Karpas-422 (cell line): Measurements from ENCODE around the gene KCNJ14. TPM values are rescaled to one million over a fixed set of nuclear protein-coding genes. Genes with fewer than 3 reads are reported as not detected.

ENCODE experiments used
- DNase-seq: peaks from one replicate; pipeline ENCODE4 v3.0.0-alpha.2; 2015
- H2AFZ ChIP-seq: fragments of 200-600 bp; sonication (generic); 2 replicates; pipeline ENCODE4 v1.6.1; 2014; ENCODE audit warnings: antibody characterized with exemption, low read length, mixed read lengths
- H3K27ac ChIP-seq: fragments of 200-600 bp; sonication (generic); 2 replicates; pipeline ENCODE4 v1.5.1; 2014; ENCODE audit warnings: mild to moderate bottlenecking, low read length, moderate library complexity
- H3K27me3 ChIP-seq: fragments of 200-600 bp; sonication (generic); 2 replicates; pipeline ENCODE4 v1.6.1; 2014; ENCODE audit warnings: low read length, mixed read lengths
- H3K36me3 ChIP-seq: fragments of 200-600 bp; sonication (generic); 2 replicates; pipeline ENCODE4 v1.6.1; 2014; ENCODE audit warnings: low read length, mixed read lengths; ENCODE audit not compliant: insufficient read depth
- H3K4me1 ChIP-seq: fragments of 200-600 bp; sonication (generic); 2 replicates; pipeline ENCODE4 v1.6.1; 2014; ENCODE audit warnings: mild to moderate bottlenecking, low read length, mixed read lengths
- H3K4me2 ChIP-seq: fragments of 200-600 bp; sonication (generic); 2 replicates; pipeline ENCODE4 v1.6.1; 2014; ENCODE audit warnings: low read length, low read depth, mild to moderate bottlenecking; ENCODE audit not compliant: poor library complexity, severe bottlenecking
- H3K4me3 ChIP-seq: fragments of 200-600 bp; sonication (generic); 2 replicates; pipeline ENCODE4 v1.5.1; 2014; ENCODE audit warnings: mild to moderate bottlenecking, antibody characterized with exemption, low read length, mixed read lengths
- H3K79me2 ChIP-seq: fragments of 200-600 bp; sonication (generic); 2 replicates; pipeline ENCODE4 v1.6.1; 2014; ENCODE audit warnings: mild to moderate bottlenecking, low read length, mixed read lengths
- H3K9ac ChIP-seq: fragments of 200-600 bp; sonication (generic); 2 replicates; pipeline ENCODE4 v1.6.0; 2014; ENCODE audit warnings: low read length
- H3K9me2 ChIP-seq: fragments of 200-600 bp; sonication (generic), shearing (Covaris generic); replicated peaks from 2 replicates; pipeline ENCODE4 v1.6.0; 2014; ENCODE audit warnings: mild to moderate bottlenecking, low read length, moderate library complexity; ENCODE audit not compliant: insufficient read depth
- H3K9me3 ChIP-seq: fragments of 300-700, 200-600 bp; sonication (generic); 2 replicates; pipeline ENCODE4 v1.6.1; 2014; ENCODE audit warnings: low read length, mixed read lengths
- H4K20me1 ChIP-seq: fragments of 200-600 bp; sonication (generic); 2 replicates; pipeline ENCODE4 v1.6.1; 2014; ENCODE audit warnings: mild to moderate bottlenecking, antibody characterized with exemption, low read length, low read depth; ENCODE audit not compliant: insufficient read depth
- total RNA-seq: library from RNA; depleted of rRNA; stranded (reverse); fragments of >200 nt; shearing (Covaris generic); gene quantifications from 2 replicates; pipeline ENCODE4 v1.2.3, GENCODE V29; 2014; ENCODE audit warnings: low replicate concordance

The KCNJ14 gene
- total RNA-seq, 1 experiment from 2014 or later = 1.1 TPM

DNA sequence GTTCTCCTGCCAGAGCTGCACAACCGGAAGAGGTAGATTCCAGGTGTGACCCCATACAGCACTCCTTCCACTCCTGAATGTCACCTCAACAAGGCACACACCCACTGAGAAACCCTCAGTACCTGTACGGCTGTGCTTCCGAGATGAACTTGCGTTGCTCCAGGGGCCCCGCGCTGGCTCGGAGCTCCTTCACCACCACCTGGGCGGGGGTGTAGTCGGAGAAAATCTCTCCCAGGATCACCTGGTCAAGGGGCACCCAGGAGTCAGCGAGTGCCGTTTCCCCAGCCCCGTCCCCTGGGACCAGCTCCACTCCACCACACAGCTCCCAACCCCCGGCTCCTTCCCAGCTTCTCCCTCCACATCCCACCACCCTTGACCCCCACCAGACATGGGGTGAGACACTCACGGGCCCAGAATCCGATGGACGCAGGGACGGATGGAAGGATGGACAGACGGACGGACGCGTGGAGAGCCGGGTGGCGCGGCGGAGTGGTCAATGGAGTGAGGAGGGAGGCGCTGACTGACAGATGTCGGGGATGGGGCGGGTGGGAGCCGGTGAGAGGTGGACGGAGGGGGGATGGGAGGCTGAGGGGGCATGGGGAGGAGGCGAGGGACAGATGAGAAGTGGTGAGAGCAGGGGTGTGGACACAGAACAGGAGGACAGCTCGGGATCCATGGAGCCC lies 53.5 kb downstream of the KCNJ14 start:
- Histone ChIP-seq H3K9me3 (no peaks in the 10 kb centered on the region), H2AFZ (no peak overlapping the region), H3K4me3 (no peak overlapping the region), H3K9me2 (no peaks in the 10 kb centered on the region), H4K20me1 (no peaks in the 10 kb centered on the region), H3K27me3 (no peaks in the 10 kb centered on the region), H3K36me3 (no peaks in the 10 kb centered on the region), H3K79me2 (no peaks in the 10 kb centered on the region), H3K9ac (no peak overlapping the region), H3K27ac (no peak overlapping the region), H3K4me2 (no peak overlapping the region), H3K4me1 (peaks cover 20% of the 10 kb centered on the region)
- DNase-seq = peak; percentile 28

GRCh38 chr19:48509467-48510194 lies 54.3 kb downstream of the KCNJ14 start:
- H3K9ac ChIP-seq = no peak overlapping the region
- no peak overlapping the region for H3K4me3 ChIP-seq
- no peak overlapping the region for H2AFZ ChIP-seq
- H3K27me3 ChIP-seq = no peaks in the 10 kb centered on the region
- H3K9me2 ChIP-seq = no peaks in the 10 kb centered on the region
- no peaks in the 10 kb centered on the region for H3K36me3 ChIP-seq
- DNase-seq = peak; percentile 70
- H3K4me2 ChIP-seq = no peak overlapping the region
- no peak overlapping the region for H3K27ac ChIP-seq
- H3K79me2 ChIP-seq = no peaks in the 10 kb centered on the region
- no peaks in the 10 kb centered on the region for H3K9me3 ChIP-seq
- peaks cover 23% of the 10 kb centered on the region for H3K4me1 ChIP-seq
- no peaks in the 10 kb centered on the region for H4K20me1 ChIP-seq

GRCh38 chr19:48510421-48511268 lies 55.3 kb downstream of the KCNJ14 start:
- H3K4me2 ChIP-seq = no peak overlapping the region
- H3K9me2 ChIP-seq = no peaks in the 10 kb centered on the region
- H3K4me1 ChIP-seq = peaks cover 23% of the 10 kb centered on the region
- no peaks in the 10 kb centered on the region for H3K9me3 ChIP-seq
- no peaks in the 10 kb centered on the region for H3K36me3 ChIP-seq
- no peaks in the 10 kb centered on the region for H4K20me1 ChIP-seq
- peak; percentile 76 for DNase-seq
- no peaks in the 10 kb centered on the region for H3K27me3 ChIP-seq
- H3K4me3 ChIP-seq = no peak overlapping the region
- H3K9ac ChIP-seq = no peak overlapping the region
- no peaks in the 10 kb centered on the region for H3K79me2 ChIP-seq
- no peak overlapping the region for H2AFZ ChIP-seq
- H3K27ac ChIP-seq = no peak overlapping the region

DNA sequence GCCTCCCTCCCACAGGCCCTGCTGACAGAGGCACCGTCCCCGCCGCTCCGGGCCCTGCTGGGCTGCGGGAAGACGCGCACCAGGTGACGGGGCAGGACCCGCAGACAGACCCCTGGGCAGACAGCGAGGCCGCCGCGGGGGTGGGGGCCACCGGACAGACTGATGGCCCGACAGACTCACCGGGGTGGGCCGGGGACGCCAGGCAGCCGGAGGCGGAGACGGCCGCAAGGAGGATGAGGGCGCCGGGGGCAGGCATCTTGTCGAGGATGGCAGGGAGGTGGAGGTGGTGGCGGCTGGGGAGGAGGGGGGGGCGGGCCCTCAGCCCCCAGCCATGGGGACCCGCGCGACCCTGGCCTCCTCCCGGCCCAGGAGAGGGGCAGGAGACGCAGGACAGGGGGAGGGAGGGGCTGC lies 56.0 kb downstream of the KCNJ14 start:
- H3K36me3 ChIP-seq = no peaks in the 10 kb centered on the region
- no peak overlapping the region for H3K4me2 ChIP-seq
- H3K4me1 ChIP-seq = peaks cover 23% of the 10 kb centered on the region
- H2AFZ ChIP-seq = no peak overlapping the region
- H3K27ac ChIP-seq = no peak overlapping the region
- H3K79me2 ChIP-seq = no peaks in the 10 kb centered on the region
- DNase-seq = no peak
- no peaks in the 10 kb centered on the region for H3K27me3 ChIP-seq
- no peaks in the 10 kb centered on the region for H4K20me1 ChIP-seq
- no peaks in the 10 kb centered on the region for H3K9me2 ChIP-seq
- no peaks in the 10 kb centered on the region for H3K9me3 ChIP-seq
- no peak overlapping the region for H3K4me3 ChIP-seq
- no peak overlapping the region for H3K9ac ChIP-seq

- Histone ChIP-seq H3K9me3 (no peaks in the 10 kb centered on the region), H3K4me3 (peak within 1 kb of the TSS; percentile 78; the same call in 1 of the 2 replicates), H3K9me2 (no peaks in the 10 kb centered on the region), H4K20me1 (no peaks in the 10 kb centered on the region), H3K79me2 (no peaks in the 10 kb centered on the region), H2AFZ (no peak within 1 kb of the TSS), H3K4me2 (peak within 1 kb of the TSS; percentile 94), H3K4me1 (peaks cover 24% of the 10 kb centered on the region), H3K36me3 (no peaks in the 10 kb centered on the region), H3K9ac (peak within 1 kb of the TSS; percentile 85; the same call in 1 of the 2 replicates), H3K27ac (no peak within 1 kb of the TSS), H3K27me3 (no peaks in the 10 kb centered on the region)
- DNase-seq = peak; percentile 87
Measured at GRCh38 chr19:48511800-48512503, 56.6 kb downstream of the KCNJ14 start, which contains the start of gene LMTK3. Gene LMTK3 (minus strand): TSS chr19:48511835. CDS start chr19:48511576, 259 bp downstream.

DNA sequence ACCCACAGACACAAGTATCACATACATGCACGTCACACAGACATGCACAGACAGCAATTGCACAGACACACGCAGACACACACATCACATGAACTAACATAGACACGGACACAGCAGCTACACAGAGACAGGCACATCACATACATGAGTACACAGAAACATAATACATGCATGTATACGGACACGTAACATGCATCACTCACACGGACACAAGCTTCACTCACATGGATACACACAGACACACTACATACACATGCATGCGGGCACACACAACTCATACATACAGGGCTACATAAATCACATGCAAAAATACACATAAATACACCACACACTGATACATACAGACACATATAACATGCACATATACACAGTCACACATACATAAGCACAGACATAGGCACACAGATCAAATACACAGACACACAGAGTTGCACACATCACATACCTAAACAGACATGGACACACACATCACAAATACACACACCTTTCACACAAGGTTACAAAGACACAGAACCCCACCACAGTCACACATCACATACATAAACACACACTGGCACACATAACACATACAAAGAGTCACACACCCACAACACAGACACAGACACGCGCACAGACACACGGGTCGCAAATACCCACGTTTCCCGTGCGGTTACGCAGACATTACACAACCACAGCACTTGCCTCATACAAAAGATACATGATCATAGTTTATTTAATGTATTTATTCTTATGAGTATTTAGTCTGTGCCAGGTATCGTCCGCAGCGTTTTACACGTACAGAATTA lies 57.3 kb downstream of the KCNJ14 start:
- Histone ChIP-seq H3K27me3 (no peaks in the 10 kb centered on the region), H3K4me3 (peak overlapping the region; percentile 78), H3K4me2 (peak overlapping the region; percentile 94), H3K4me1 (peaks cover 26% of the 10 kb centered on the region), H3K79me2 (no peaks in the 10 kb centered on the region), H4K20me1 (no peaks in the 10 kb centered on the region), H3K9me3 (no peaks in the 10 kb centered on the region), H3K9me2 (no peaks in the 10 kb centered on the region), H3K36me3 (no peaks in the 10 kb centered on the region), H3K27ac (no peak overlapping the region), H3K9ac (peak overlapping the region; percentile 85), H2AFZ (peak overlapping the region; percentile 98; the same call in 1 of the 2 replicates)
- no peak for DNase-seq
